GM23338 (cell line): ENCODE data around the gene GSG1L. TPM values are rescaled to one million over a fixed set of nuclear protein-coding genes. Genes with fewer than 3 reads are reported as not detected.
A peak's percentile ranks its signal among the peaks of the same experiment; 100 is the strongest.

ENCODE experiments used
- ATAC-seq: fragments of 200-7000 bp; cut with Tn5 transposase; 3 replicates; pipeline ENCODE4 v1.9.1; 2020
- DNase-seq: peaks from one replicate; pipeline ENCODE4 v3.0.0-alpha.2; 2015; ENCODE audit warnings: low spot score
- H2AFZ ChIP-seq: fragments of 200-600 bp; sonication (generic); 2 replicates; pipeline ENCODE4 v1.8.0; 2016; ENCODE audit warnings: antibody characterized with exemption, mild to moderate bottlenecking, moderate library complexity
- H3F3A ChIP-seq: fragments of 200-600 bp; sonication (generic); replicated peaks from 2 replicates; pipeline ENCODE4 v1.8.0; 2017; ENCODE audit warnings: antibody characterized with exemption, mixed run types, low read depth
- H3K27ac ChIP-seq: fragments of 200-600 bp; sonication (generic); 2 replicates; pipeline ENCODE4 v1.6.1; 2016; ENCODE audit warnings: low read depth
- H3K27me3 ChIP-seq: fragments of 200-600 bp; sonication (generic); 2 replicates; pipeline ENCODE4 v1.8.0; 2016; ENCODE audit warnings: mild to moderate bottlenecking, mixed run types, moderate library complexity; ENCODE audit not compliant: insufficient read depth
- H3K36me3 ChIP-seq: fragments of 200-600 bp; sonication (generic); 2 replicates; pipeline ENCODE4 v1.8.0; 2016; ENCODE audit warnings: mild to moderate bottlenecking; ENCODE audit not compliant: insufficient read depth
- H3K4me1 ChIP-seq: fragments of 200-600 bp; sonication (generic); 2 replicates; pipeline ENCODE4 v1.8.0; 2016; ENCODE audit warnings: mild to moderate bottlenecking, moderate library complexity; ENCODE audit not compliant: insufficient read depth
- H3K4me2 ChIP-seq: fragments of 200-600 bp; sonication (generic); 2 replicates; pipeline ENCODE4 v1.7.1; 2017; ENCODE audit warnings: mixed run types
- H3K4me3 ChIP-seq: fragments of 200-600 bp; sonication (generic); 2 replicates; pipeline ENCODE4 v1.6.1; 2016; ENCODE audit warnings: mixed run types
- H3K79me2 ChIP-seq: fragments of 200-600 bp; sonication (generic); replicated peaks from 2 replicates; pipeline ENCODE4 v1.8.0; 2017; ENCODE audit warnings: mild to moderate bottlenecking; ENCODE audit not compliant: insufficient read depth
- H3K9me2 ChIP-seq: fragments of 200-600 bp; sonication (generic); 2 replicates; pipeline ENCODE4 v1.8.0; 2017; ENCODE audit not compliant: insufficient read depth
- H4K20me1 ChIP-seq: fragments of 200-600 bp; sonication (generic); replicated peaks from 2 replicates; pipeline ENCODE4 v1.8.0; 2017; ENCODE audit warnings: mild to moderate bottlenecking; ENCODE audit not compliant: insufficient read depth
- H3K27ac Mint-ChIP-seq: 2 replicates; pipeline ENCODE4 v1.8.0; 2020; ENCODE audit warnings: inconsistent platforms, mild to moderate bottlenecking, moderate library complexity, mixed read lengths
- H3K27me3 Mint-ChIP-seq: 3 replicates; pipeline ENCODE4 v1.8.0; 2022; ENCODE audit warnings: low read depth, mild to moderate bottlenecking, moderate library complexity, mixed read lengths, inconsistent platforms; ENCODE audit not compliant: insufficient read depth, poor library complexity
- H3K36me3 Mint-ChIP-seq: 3 replicates; pipeline ENCODE4 v1.8.0; 2021; ENCODE audit warnings: low read depth, mild to moderate bottlenecking, inconsistent platforms, moderate library complexity, mixed read lengths
- H3K4me1 Mint-ChIP-seq: 3 replicates; pipeline ENCODE4 v1.8.0; 2020; ENCODE audit warnings: mild to moderate bottlenecking, inconsistent platforms, mixed read lengths
- H3K4me3 Mint-ChIP-seq: 3 replicates; pipeline ENCODE4 v1.8.0; 2021; ENCODE audit warnings: moderate library complexity, mild to moderate bottlenecking, inconsistent platforms, mixed read lengths
- H3K9me3 Mint-ChIP-seq: 3 replicates; pipeline ENCODE4 v1.8.0; 2020; ENCODE audit warnings: moderate library complexity, mild to moderate bottlenecking, inconsistent platforms, mixed read lengths
- ETS1 ChIP-seq: IDR thresholded peaks from 2 replicates; pipeline ENCODE4 v1.6.1; 2016; ENCODE audit warnings: antibody characterized with exemption
- EZH2 ChIP-seq: fragments of 200-600 bp; sonication (generic); IDR thresholded peaks from one replicate; pipeline ENCODE4 v1.8.0; 2017; ENCODE audit warnings: antibody characterized with exemption, mild to moderate bottlenecking, low read depth; ENCODE audit not compliant: unreplicated experiment
- EZH2phosphoT487 ChIP-seq: fragments of 200-600 bp; sonication (generic); IDR thresholded peaks from one replicate; pipeline ENCODE4 v1.8.1; 2018; ENCODE audit warnings: antibody characterized with exemption; ENCODE audit not compliant: unreplicated experiment
- NANOG ChIP-seq: IDR thresholded peaks from 2 replicates; pipeline ENCODE4 v1.6.1; 2016; ENCODE audit warnings: antibody characterized with exemption, borderline replicate concordance
- POLR2AphosphoS5 ChIP-seq: IDR thresholded peaks from 2 replicates; pipeline ENCODE4 v1.6.1; 2016; ENCODE audit warnings: antibody characterized with exemption, low read depth
- STAT1 ChIP-seq: IDR thresholded peaks from one replicate; pipeline ENCODE4 v1.6.1; 2016; ENCODE audit warnings: antibody characterized with exemption; ENCODE audit not compliant: unreplicated experiment
- ZNF331 ChIP-seq: fragments of 250-450 bp; sonication (Bioruptor Pico); IDR thresholded peaks from 2 replicates; pipeline ENCODE4 v1.5.0; 2020; ENCODE audit warnings: low read depth, mild to moderate bottlenecking, moderate library complexity
- polyA plus RNA-seq: library from polyadenylated mRNA; unstranded; fragments of >200 nt; fragmentation: Nextera tagmentation; extraction: Ambion mirVana; gene quantifications from 2 replicates; pipeline ENCODE4 v1.2.1, GENCODE V29; 2016
- total RNA-seq: library from RNA; depleted of rRNA; stranded (reverse); fragments of >200 nt; shearing (Covaris generic); gene quantifications from 2 replicates; pipeline ENCODE4 v1.2.3, GENCODE V29; 2014
- TF ChIP-seq, protein P1 (sequence below): fragments of 250-450 bp; sonication (Bioruptor Pico); IDR thresholded peaks from 2 replicates; pipeline ENCODE4 v1.5.0; 2020; ENCODE audit warnings: mild to moderate bottlenecking, moderate library complexity

The GSG1L gene
- total and polyA plus RNA-seq, 2 experiments from 2014 or later: 0.36 to 0.63 TPM

GRCh38 chr16:27786923-27787625 lies 276.4 kb downstream of the GSG1L start:
- H3K4me1 Mint-ChIP-seq: no peaks in the 10 kb centered on the region
- no peak for DNase-seq
- H3K36me3 ChIP-seq: no peaks in the 10 kb centered on the region

DNA sequence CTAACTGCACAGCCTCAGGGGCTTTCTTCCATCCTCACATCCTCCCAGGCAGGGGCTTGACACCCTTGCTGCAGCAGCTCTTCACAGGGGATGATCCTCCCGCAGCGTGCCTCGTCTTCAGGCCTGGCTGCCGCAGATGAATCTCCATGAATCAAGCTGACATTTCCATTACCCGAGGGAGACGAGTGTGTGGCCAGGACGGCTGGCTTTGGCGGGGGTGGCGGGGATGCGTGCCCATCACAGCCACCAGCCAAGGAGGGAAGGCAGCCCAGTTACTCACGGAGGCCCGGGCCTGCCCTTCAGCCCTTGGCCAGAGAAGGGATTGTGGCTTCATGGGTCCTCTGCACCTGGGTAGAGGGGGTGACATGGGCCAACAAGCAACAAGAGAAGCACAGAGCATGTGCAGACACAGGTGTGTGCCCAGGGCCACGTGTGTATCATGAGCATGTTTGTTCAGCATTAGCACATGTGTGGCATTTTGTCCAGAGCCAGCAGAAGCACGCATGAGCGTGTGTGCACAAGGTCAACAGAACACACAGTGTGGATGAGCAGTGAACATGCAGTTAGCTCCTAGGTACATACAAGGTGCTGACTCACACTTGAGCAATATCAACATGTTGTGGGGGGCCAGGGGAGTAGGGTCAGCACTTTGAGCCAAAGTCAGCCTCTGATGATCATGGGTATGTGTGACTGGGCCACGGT lies 277.1 kb downstream of the GSG1L start:
- peak overlapping the region; percentile 70; the same call in 1 of the 2 replicates for H3K27ac Mint-ChIP-seq
- no peak overlapping the region for H3K4me2 ChIP-seq
- no peaks in the 10 kb centered on the region for H3K9me3 Mint-ChIP-seq
- peaks cover 4% of the 10 kb centered on the region for H3K27me3 Mint-ChIP-seq
- H3K79me2 ChIP-seq: no peaks in the 10 kb centered on the region
- ATAC-seq (no peak), DNase-seq (no peak)
- no peaks in the 10 kb centered on the region for H3K27me3 ChIP-seq
- no peak overlapping the region for H3K4me3 ChIP-seq
- H3K4me1 ChIP-seq: no peaks in the 10 kb centered on the region
- H2AFZ ChIP-seq: no peak overlapping the region
- no peak overlapping the region for H3K4me3 Mint-ChIP-seq
- no peak overlapping the region for H3K27ac ChIP-seq
- no peaks in the 10 kb centered on the region for H3F3A ChIP-seq
- H3K4me1 Mint-ChIP-seq: no peaks in the 10 kb centered on the region
- no peaks in the 10 kb centered on the region for H3K36me3 Mint-ChIP-seq
- no peaks in the 10 kb centered on the region for H4K20me1 ChIP-seq
- H3K9me2 ChIP-seq: 0 out of 2 replicates have a peak, but pooled peaks cover 13% of the 10 kb centered on the region
- no peaks in the 10 kb centered on the region for H3K36me3 ChIP-seq
- no peak for TF ChIP-seq EZH2
- TF ChIP-seq POLR2AphosphoS5: no peak
- TF ChIP-seq, protein P1, sequence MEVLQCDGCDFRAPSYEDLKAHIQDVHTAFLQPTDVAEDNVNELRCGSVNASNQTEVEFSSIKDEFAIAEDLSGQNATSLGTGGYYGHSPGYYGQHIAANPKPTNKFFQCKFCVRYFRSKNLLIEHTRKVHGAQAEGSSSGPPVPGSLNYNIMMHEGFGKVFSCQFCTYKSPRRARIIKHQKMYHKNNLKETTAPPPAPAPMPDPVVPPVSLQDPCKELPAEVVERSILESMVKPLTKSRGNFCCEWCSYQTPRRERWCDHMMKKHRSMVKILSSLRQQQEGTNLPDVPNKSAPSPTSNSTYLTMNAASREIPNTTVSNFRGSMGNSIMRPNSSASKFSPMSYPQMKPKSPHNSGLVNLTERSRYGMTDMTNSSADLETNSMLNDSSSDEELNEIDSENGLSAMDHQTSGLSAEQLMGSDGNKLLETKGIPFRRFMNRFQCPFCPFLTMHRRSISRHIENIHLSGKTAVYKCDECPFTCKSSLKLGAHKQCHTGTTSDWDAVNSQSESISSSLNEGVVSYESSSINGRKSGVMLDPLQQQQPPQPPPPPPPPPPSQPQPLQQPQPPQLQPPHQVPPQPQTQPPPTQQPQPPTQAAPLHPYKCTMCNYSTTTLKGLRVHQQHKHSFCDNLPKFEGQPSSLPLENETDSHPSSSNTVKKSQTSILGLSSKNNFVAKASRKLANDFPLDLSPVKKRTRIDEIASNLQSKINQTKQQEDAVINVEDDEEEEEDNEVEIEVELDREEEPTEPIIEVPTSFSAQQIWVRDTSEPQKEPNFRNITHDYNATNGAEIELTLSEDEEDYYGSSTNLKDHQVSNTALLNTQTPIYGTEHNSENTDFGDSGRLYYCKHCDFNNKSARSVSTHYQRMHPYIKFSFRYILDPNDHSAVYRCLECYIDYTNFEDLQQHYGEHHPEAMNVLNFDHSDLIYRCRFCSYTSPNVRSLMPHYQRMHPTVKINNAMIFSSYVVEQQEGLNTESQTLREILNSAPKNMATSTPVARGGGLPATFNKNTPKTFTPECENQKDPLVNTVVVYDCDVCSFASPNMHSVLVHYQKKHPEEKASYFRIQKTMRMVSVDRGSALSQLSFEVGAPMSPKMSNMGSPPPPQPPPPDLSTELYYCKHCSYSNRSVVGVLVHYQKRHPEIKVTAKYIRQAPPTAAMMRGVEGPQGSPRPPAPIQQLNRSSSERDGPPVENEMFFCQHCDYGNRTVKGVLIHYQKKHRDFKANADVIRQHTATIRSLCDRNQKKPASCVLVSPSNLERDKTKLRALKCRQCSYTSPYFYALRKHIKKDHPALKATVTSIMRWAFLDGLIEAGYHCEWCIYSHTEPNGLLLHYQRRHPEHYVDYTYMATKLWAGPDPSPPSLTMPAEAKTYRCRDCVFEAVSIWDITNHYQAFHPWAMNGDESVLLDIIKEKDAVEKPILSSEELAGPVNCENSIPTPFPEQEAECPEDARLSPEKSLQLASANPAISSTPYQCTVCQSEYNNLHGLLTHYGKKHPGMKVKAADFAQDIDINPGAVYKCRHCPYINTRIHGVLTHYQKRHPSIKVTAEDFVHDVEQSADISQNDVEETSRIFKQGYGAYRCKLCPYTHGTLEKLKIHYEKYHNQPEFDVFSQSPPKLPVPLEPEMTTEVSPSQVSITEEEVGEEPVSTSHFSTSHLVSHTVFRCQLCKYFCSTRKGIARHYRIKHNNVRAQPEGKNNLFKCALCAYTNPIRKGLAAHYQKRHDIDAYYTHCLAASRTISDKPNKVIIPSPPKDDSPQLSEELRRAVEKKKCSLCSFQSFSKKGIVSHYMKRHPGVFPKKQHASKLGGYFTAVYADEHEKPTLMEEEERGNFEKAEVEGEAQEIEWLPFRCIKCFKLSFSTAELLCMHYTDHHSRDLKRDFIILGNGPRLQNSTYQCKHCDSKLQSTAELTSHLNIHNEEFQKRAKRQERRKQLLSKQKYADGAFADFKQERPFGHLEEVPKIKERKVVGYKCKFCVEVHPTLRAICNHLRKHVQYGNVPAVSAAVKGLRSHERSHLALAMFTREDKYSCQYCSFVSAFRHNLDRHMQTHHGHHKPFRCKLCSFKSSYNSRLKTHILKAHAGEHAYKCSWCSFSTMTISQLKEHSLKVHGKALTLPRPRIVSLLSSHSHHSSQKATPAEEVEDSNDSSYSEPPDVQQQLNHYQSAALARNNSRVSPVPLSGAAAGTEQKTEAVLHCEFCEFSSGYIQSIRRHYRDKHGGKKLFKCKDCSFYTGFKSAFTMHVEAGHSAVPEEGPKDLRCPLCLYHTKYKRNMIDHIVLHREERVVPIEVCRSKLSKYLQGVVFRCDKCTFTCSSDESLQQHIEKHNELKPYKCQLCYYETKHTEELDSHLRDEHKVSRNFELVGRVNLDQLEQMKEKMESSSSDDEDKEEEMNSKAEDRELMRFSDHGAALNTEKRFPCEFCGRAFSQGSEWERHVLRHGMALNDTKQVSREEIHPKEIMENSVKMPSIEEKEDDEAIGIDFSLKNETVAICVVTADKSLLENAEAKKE (CRISPR knock-in tag): no peak
- TF ChIP-seq EZH2phosphoT487: no peak
- no peak for TF ChIP-seq NANOG
- no peak for TF ChIP-seq ZNF331 (CRISPR knock-in tag)
- TF ChIP-seq ETS1: no peak

More at GRCh38 chr16:27786923-27787625, 276.4 kb downstream of the GSG1L start:
- Histone ChIP-seq H3F3A (no peaks in the 10 kb centered on the region), H3K79me2 (no peaks in the 10 kb centered on the region), H3K4me2 (no peak overlapping the region), H3K27ac (no peak overlapping the region), H3K9me2 (0 out of 2 replicates have a peak, but pooled peaks cover 13% of the 10 kb centered on the region), H2AFZ (no peak overlapping the region), H3K4me1 (no peaks in the 10 kb centered on the region), H4K20me1 (no peaks in the 10 kb centered on the region), H3K4me3 (no peak overlapping the region), H3K27me3 (no peaks in the 10 kb centered on the region)
- Mint-ChIP-seq H3K27me3 (peaks cover 4% of the 10 kb centered on the region), H3K27ac (peak overlapping the region; percentile 70; the same call in 1 of the 2 replicates), H3K9me3 (no peaks in the 10 kb centered on the region), H3K36me3 (no peaks in the 10 kb centered on the region), H3K4me3 (no peak overlapping the region)
- no peak for TF ChIP-seq EZH2phosphoT487
- TF ChIP-seq ETS1: no peak
- no peak for TF ChIP-seq EZH2
- TF ChIP-seq STAT1: no peak
- TF ChIP-seq NANOG: no peak
- no peak for ATAC-seq
